ENCODE results near the gene HHLA2.

HHLA2 gene

GRCh38 chr3:108412121-108412750 is 115.9 kb downstream of the HHLA2 start:
- no peak overlapping the region for H3K4me3 ChIP-seq (ENCODE audit: low read length)
- TF ChIP-seq EZH2 (optimal IDR thresholded peaks at IDR 0.05; ENCODE audit: low read depth, low read length) (no peak), CTCF (IDR thresholded peaks at IDR 0.05; ENCODE audit: low read length) (no peak), EZH2phosphoT487 (IDR thresholded peaks at IDR 0.05; ENCODE audit: low read length) (no peak)
- H2AFZ ChIP-seq (ENCODE audit: low read length) = no peak overlapping the region
- no peaks in the 10 kb centered on the region for H3K9me3 ChIP-seq (replicated peaks; ENCODE audit: insufficient read depth, low read length)
- H4K20me1 ChIP-seq (ENCODE audit: insufficient read depth, low read length) = no peaks in the 10 kb centered on the region
- no peak overlapping the region for H3K4me2 ChIP-seq (ENCODE audit: low read depth, low read length)
- no peaks in the 10 kb centered on the region for H3K36me3 ChIP-seq (replicated peaks; ENCODE audit: insufficient read depth, low read length)
- H3K9ac ChIP-seq (ENCODE audit: low read length) = no peak overlapping the region
- DNase-seq = no peak
- H3K4me1 ChIP-seq (ENCODE audit: low read length) = peaks cover 11% of the 10 kb centered on the region
- H3K27me3 ChIP-seq (replicated peaks; ENCODE audit: insufficient read depth, low read length) = no peaks in the 10 kb centered on the region
- no peaks in the 10 kb centered on the region for H3K79me2 ChIP-seq (ENCODE audit: low read length)
- no peak overlapping the region for H3K27ac ChIP-seq (ENCODE audit: low read length)
- no peaks in the 10 kb centered on the region for H3F3A ChIP-seq (ENCODE audit: insufficient read depth, low read length)
- H3K9me2 ChIP-seq (replicated peaks; ENCODE audit: insufficient read depth, low read length) = no peaks in the 10 kb centered on the region

DNA sequence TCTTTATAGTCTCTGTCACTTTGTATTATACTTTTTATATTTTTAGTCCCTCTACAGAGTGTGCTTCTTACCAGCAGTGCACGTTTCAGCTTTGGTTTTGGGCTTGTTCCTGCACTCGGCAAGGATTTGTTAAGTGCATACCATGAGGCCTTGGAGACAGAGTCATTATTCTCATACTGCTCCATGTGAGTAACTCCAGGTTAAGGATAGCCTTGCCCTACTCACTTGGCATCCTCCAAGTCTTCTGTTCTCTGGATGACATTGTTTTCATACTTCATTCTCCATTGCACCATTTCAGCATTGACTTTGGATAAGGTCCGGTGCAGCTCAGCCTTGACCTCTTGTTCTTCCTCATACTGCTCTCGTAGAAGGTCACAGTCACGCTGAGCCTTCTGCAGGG is 117.7 kb downstream of the HHLA2 start:
- Histone ChIP-seq H3K4me3 (ENCODE audit: low read length) (no peak overlapping the region), H3K79me2 (ENCODE audit: low read length) (no peaks in the 10 kb centered on the region), H3K27ac (ENCODE audit: low read length) (no peak overlapping the region), H3K4me2 (ENCODE audit: low read depth, low read length) (no peak overlapping the region), H3K9me3 (replicated peaks; ENCODE audit: insufficient read depth, low read length) (no peaks in the 10 kb centered on the region), H3K9me2 (replicated peaks; ENCODE audit: insufficient read depth, low read length) (no peaks in the 10 kb centered on the region), H3K9ac (ENCODE audit: low read length) (no peak overlapping the region), H4K20me1 (ENCODE audit: insufficient read depth, low read length) (no peaks in the 10 kb centered on the region), H2AFZ (ENCODE audit: low read length) (no peak overlapping the region), H3K36me3 (replicated peaks; ENCODE audit: insufficient read depth, low read length) (no peaks in the 10 kb centered on the region), H3F3A (ENCODE audit: insufficient read depth, low read length) (no peaks in the 10 kb centered on the region), H3K4me1 (ENCODE audit: low read length) (peaks cover 11% of the 10 kb centered on the region), H3K27me3 (replicated peaks; ENCODE audit: insufficient read depth, low read length) (no peaks in the 10 kb centered on the region)
- TF ChIP-seq CTCF (IDR thresholded peaks at IDR 0.05; ENCODE audit: low read length) (no peak), EZH2phosphoT487 (IDR thresholded peaks at IDR 0.05; ENCODE audit: low read length) (no peak), EZH2 (optimal IDR thresholded peaks at IDR 0.05; ENCODE audit: low read depth, low read length) (no peak)
- no peak for DNase-seq

DNA sequence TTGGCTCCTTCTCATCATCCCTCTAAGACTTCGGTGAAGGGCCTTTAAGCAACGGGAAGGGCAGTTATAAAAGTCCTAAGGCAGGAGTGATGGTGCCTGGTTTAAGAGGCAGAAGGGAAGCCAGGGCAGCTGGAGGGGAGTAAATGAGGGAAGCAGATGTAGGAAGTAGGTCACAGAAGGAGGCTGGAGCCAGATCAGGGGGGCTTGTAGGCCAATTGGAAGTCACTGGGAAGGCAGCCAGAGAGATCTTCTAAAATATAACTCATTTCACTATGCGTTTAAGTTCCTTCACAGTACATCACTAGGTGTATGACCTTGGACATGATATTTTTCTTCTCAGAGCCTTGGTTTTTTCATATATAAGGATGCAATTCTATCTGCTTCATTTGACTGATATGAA is 119.3 kb downstream of the HHLA2 start:
- H3K4me1 ChIP-seq (ENCODE audit: low read length) = peaks cover 11% of the 10 kb centered on the region
- H4K20me1 ChIP-seq (ENCODE audit: insufficient read depth, low read length) = no peaks in the 10 kb centered on the region
- TF ChIP-seq CTCF (IDR thresholded peaks at IDR 0.05; ENCODE audit: low read length) (no peak), EZH2phosphoT487 (IDR thresholded peaks at IDR 0.05; ENCODE audit: low read length) (no peak), EZH2 (optimal IDR thresholded peaks at IDR 0.05; ENCODE audit: low read depth, low read length) (no peak)
- H3K27me3 ChIP-seq (replicated peaks; ENCODE audit: insufficient read depth, low read length) = no peaks in the 10 kb centered on the region
- no peaks in the 10 kb centered on the region for H3F3A ChIP-seq (ENCODE audit: insufficient read depth, low read length)
- H3K9me3 ChIP-seq (replicated peaks; ENCODE audit: insufficient read depth, low read length) = no peaks in the 10 kb centered on the region
- no peak overlapping the region for H3K4me2 ChIP-seq (ENCODE audit: low read depth, low read length)
- no peaks in the 10 kb centered on the region for H3K36me3 ChIP-seq (replicated peaks; ENCODE audit: insufficient read depth, low read length)
- H3K79me2 ChIP-seq (ENCODE audit: low read length) = no peaks in the 10 kb centered on the region
- no peak overlapping the region for H3K4me3 ChIP-seq (ENCODE audit: low read length)
- H3K9ac ChIP-seq (ENCODE audit: low read length) = no peak overlapping the region
- no peak overlapping the region for H2AFZ ChIP-seq (ENCODE audit: low read length)
- DNase-seq = no peak
- no peaks in the 10 kb centered on the region for H3K9me2 ChIP-seq (replicated peaks; ENCODE audit: insufficient read depth, low read length)
- no peak overlapping the region for H3K27ac ChIP-seq (ENCODE audit: low read length)

All from MM.1S (cell line).